Activated naive CD4-positive, alpha-beta T cell treated with anti-CD3 and anti-CD28 coated beads for 36 hours (primary cell): ENCODE measurements around the gene CCDC198. TPM values are rescaled to one million over a fixed set of nuclear protein-coding genes. Genes with fewer than 3 reads are reported as not detected.

Experiments used
- CTCF ChIA-PET: fragments of 350-600 bp; sonication (Branson Sonifier 250); formaldehyde crosslinking; loops from one replicate; lab custom pipeline; 2021; ENCODE audit warnings: antibody characterized with exemption; lab: Charles Lee
- DNase-seq: peaks from one replicate; pipeline ENCODE4 v3.0.0-alpha.2; 2020
- H3K27ac Mint-ChIP-seq: one replicate; pipeline ENCODE4 v1.8.0; 2021; ENCODE audit warnings: mild to moderate bottlenecking, mixed read lengths
- H3K27me3 Mint-ChIP-seq: one replicate; pipeline ENCODE4 v1.8.0; 2021; ENCODE audit warnings: low read depth, mixed read lengths
- H3K36me3 Mint-ChIP-seq: one replicate; pipeline ENCODE4 v1.8.0; 2021; ENCODE audit warnings: low read depth, mixed read lengths
- H3K4me1 Mint-ChIP-seq: one replicate; pipeline ENCODE4 v1.8.0; 2021; ENCODE audit warnings: low read depth, mixed read lengths
- H3K4me3 Mint-ChIP-seq: one replicate; pipeline ENCODE4 v1.8.0; 2021; ENCODE audit warnings: mild to moderate bottlenecking, moderate library complexity, mixed read lengths
- H3K9me3 Mint-ChIP-seq: one replicate; pipeline ENCODE4 v1.8.0; 2021; ENCODE audit warnings: mixed read lengths
- intact Hi-C: fragments of 100-400 bp; cut with micrococcal nuclease; formaldehyde crosslinking; loops from one replicate; pipeline ENCODE4 v1.15.1; 2023
- total RNA-seq, 2 experiments: library from RNA; stranded (reverse); gene quantifications; one replicate each; pipeline ENCODE4 v1.2.3, GENCODE V29; 2021

CCDC198 gene
- total RNA-seq, 2 experiments from 2014 or later: not detected

DNA sequence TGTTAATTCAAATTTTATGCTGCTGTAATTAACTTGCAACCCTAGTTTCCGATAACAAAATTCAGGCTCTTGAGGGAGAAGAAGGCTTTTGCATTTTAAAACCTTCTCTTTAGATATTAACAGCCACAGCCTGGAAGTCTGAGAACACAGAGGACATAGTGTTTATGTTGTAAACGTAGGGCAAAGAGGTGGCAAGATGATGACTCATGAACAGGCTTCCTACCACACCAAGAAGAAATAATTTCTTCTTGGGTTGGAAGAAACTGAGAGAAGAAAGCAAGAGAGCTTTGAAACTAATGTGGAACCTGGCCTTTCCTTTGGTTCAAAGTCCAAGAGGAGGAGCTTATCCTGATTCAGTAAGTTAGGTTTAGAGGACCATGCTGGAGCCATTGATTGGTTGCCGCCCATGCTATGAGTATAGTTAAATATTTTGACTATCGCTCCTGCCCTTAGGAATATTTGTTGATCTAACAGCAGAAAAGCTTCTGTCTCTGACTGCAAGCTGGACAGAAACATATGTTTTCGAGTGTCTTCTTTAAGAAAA, 31.8 kb downstream of the CCDC198 start:
- DNase-seq: no peak

DNA sequence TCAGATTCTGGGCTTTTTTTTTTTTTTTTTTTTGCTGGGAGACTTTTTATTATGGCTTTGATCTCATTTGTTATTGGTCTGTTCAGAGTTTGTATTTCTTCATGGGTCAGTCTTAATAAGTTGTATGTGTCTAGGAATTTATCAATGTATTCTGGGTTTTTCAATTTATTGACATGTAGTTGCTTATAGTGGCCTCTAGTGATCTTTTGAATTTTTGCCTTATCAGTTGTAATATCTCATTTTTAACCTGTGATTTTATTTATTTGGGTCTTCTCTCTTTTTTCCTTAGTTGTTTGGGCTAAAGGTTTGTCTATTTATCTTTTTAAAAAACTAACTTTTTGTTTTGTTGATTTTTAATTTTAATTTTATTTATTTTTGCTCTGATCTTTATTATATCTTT, 57.7 kb downstream of the CCDC198 start:
- CTCF ChIA-PET: no interaction called here
- intact Hi-C loops: no loop called here
- Mint-ChIP-seq H3K36me3 (no peaks in the 10 kb centered on the region), H3K9me3 (peaks cover 2% of the 10 kb centered on the region), H3K27ac (no peak overlapping the region), H3K4me3 (no peak overlapping the region), H3K27me3 (peaks cover 2% of the 10 kb centered on the region), H3K4me1 (no peaks in the 10 kb centered on the region)
- DNase-seq: no peak

More for the DNA sequence above, 31.8 kb downstream of the CCDC198 start:
- Mint-ChIP-seq H3K27ac (no peak overlapping the region), H3K4me1 (no peaks in the 10 kb centered on the region), H3K4me3 (no peak overlapping the region), H3K9me3 (no peaks in the 10 kb centered on the region), H3K27me3 (peaks cover 4% of the 10 kb centered on the region), H3K36me3 (no peaks in the 10 kb centered on the region)
- CTCF ChIA-PET: interaction anchor here (0.6 kb wide), 1 partner anchor 143 kb away, joined by 3 read pairs; no protein-coding TSS in a partner anchor
- intact Hi-C loops: no loop called here

DNA sequence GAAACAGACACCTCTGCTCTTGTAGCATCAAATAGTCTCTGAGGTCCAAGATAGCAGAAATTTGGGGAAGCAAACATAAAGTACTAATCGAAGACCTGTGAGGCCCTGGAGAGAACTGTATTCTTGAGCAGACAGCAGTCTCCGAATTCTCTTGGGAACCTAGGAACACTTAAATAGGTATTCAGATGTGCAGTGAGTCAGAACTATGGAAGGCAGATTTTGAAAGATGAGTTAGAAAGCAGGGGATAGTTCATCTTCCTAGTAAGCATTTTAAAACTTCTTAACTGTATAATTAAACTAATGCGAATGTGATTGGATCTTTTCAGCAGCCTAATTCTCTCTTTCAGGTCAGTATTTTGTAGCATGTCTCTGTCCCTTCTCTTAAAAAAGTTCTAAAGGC, 72.7 kb downstream of the CCDC198 start:
- no peak overlapping the region for H3K27ac Mint-ChIP-seq
- H3K9me3 Mint-ChIP-seq: no peaks in the 10 kb centered on the region
- intact Hi-C loops: no loop called here
- CTCF ChIA-PET: no interaction called here
- H3K27me3 Mint-ChIP-seq: no peaks in the 10 kb centered on the region
- H3K36me3 Mint-ChIP-seq: no peaks in the 10 kb centered on the region
- H3K4me1 Mint-ChIP-seq: no peaks in the 10 kb centered on the region
- no peak for DNase-seq
- no peak overlapping the region for H3K4me3 Mint-ChIP-seq

DNA sequence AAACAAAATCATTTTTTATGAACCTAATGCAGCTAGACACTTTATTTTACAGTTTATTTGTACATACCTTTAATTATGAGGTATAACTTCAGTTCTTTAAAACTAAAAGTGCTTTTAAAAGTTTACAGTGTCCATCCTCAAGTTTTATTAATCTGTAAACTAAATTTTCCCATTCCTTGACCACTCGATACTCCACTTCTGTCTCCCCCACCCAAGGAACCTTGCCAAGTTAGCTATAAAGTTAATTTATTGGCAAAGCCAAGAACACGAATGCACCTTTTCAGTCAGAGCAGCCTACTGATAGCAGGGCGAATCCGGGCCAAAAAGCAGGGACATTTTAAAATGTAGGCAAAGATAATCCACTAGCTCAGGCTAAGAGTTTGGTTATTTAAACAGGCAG, 73.6 kb downstream of the CCDC198 start:
- intact Hi-C loops: no loop called here
- Mint-ChIP-seq H3K27ac (no peak overlapping the region), H3K4me1 (no peaks in the 10 kb centered on the region), H3K9me3 (no peaks in the 10 kb centered on the region), H3K4me3 (no peak overlapping the region), H3K36me3 (no peaks in the 10 kb centered on the region), H3K27me3 (no peaks in the 10 kb centered on the region)
- DNase-seq: no peak
- CTCF ChIA-PET: no interaction called here

Other genes starting within 250 kb of the CCDC198 start
- gene EXOC5, start 225.0 kb downstream of the CCDC198 start, total RNA-seq: 10 to 100 TPM; 65.0 to 68.1 TPM
- gene AP5M1, start 224.9 kb downstream of the CCDC198 start, total RNA-seq: 10 to 100 TPM; 22.8 to 23.3 TPM
- gene NAA30, start 103.3 kb downstream of the CCDC198 start, total RNA-seq: 10 to 100 TPM; 12.3 to 12.5 TPM